OCI-LY7 (cell line): ENCODE results near the gene ABRAXAS1.
"Not testable (repeated sequence)": the region's sequence is repeated elsewhere in the genome, so short reads cannot be mapped to it uniquely, and the experiment has no call there.

Experiments used
- CTCF ChIP-seq: fragments of 200-600 bp; sonication (generic); conservative IDR thresholded peaks from 2 replicates; pipeline ENCODE4 v1.5.1; 2014; ENCODE audit warnings: mild to moderate bottlenecking, antibody characterized with exemption, low read length, moderate library complexity, mixed read lengths
- EZH2phosphoT487 ChIP-seq: fragments of 200-600 bp; sonication (generic); IDR thresholded peaks from 2 replicates; pipeline ENCODE4 v1.6.1; 2018; ENCODE audit warnings: low read depth, borderline replicate concordance, mild to moderate bottlenecking, mixed run types, antibody characterized with exemption, low read length, moderate library complexity, mixed read lengths

- TF ChIP-seq CTCF, result peak; percentile 86
- not testable (repeated sequence) for TF ChIP-seq EZH2phosphoT487
Measured at GRCh38 chr4:83509156-83509585, 24.3 kb upstream of the ABRAXAS1 start.
